ENCODE measurements around the gene PPP2R3C. TPM values are rescaled to one million over a fixed set of nuclear protein-coding genes. Genes with fewer than 3 reads are reported as not detected.
"Not testable (repeated sequence)": the region's sequence is repeated elsewhere in the genome, so short reads cannot be mapped to it uniquely, and the experiment has no call there.

Gene PPP2R3C
- total RNA-seq, 1 donor: 53.9 TPM

- peaks cover 2% of the 10 kb centered on the region for H3K79me2 ChIP-seq (ENCODE audit: insufficient read depth, low read length)
- DNase-seq (ENCODE audit: insufficient read length, low spot score, missing footprints): no peak
- H3K4me1 ChIP-seq (ENCODE audit: insufficient read depth, low read length): peaks cover 15% of the 10 kb centered on the region
- H4K20me1 ChIP-seq (ENCODE audit: insufficient read depth, low read length): peaks cover 3% of the 10 kb centered on the region
- H3K27me3 ChIP-seq (ENCODE audit: insufficient read depth, low read length): no peaks in the 10 kb centered on the region
- no peak overlapping the region for H3K4me3 ChIP-seq (ENCODE audit: insufficient read depth, low read length)
- no peaks in the 10 kb centered on the region for H3K36me3 ChIP-seq (ENCODE audit: insufficient read depth, low read length)
- no peak overlapping the region for H3K4me2 ChIP-seq (ENCODE audit: insufficient read depth, low read length)
- no peak overlapping the region for H3K27ac ChIP-seq (ENCODE audit: low read depth, low read length)
- TF ChIP-seq CTCF (IDR thresholded peaks at IDR 0.05; ENCODE audit: extremely low read depth, low read depth, low read length): no peak
- H3K9me3 ChIP-seq (ENCODE audit: low read depth, low read length): no peaks in the 10 kb centered on the region
- H2AFZ ChIP-seq (ENCODE audit: low read length): no peak overlapping the region
These were observed 34.2 kb upstream of the PPP2R3C start for GRCh38 chr14:35155962-35156361.

GRCh38 chr14:35154016-35154415, 32.2 kb upstream of the PPP2R3C start:
- no peaks in the 10 kb centered on the region for H3K36me3 ChIP-seq (ENCODE audit: insufficient read depth, low read length)
- H3K27me3 ChIP-seq (ENCODE audit: insufficient read depth, low read length): no peaks in the 10 kb centered on the region
- no peaks in the 10 kb centered on the region for H3K4me1 ChIP-seq (ENCODE audit: insufficient read depth, low read length)
- no peak overlapping the region for H2AFZ ChIP-seq (ENCODE audit: low read length)
- no peaks in the 10 kb centered on the region for H4K20me1 ChIP-seq (ENCODE audit: insufficient read depth, low read length)
- H3K27ac ChIP-seq (ENCODE audit: low read depth, low read length): no peak overlapping the region
- no peak overlapping the region for H3K4me3 ChIP-seq (ENCODE audit: insufficient read depth, low read length)
- no peak for TF ChIP-seq CTCF (IDR thresholded peaks at IDR 0.05; ENCODE audit: extremely low read depth, low read depth, low read length)
- DNase-seq (ENCODE audit: insufficient read length, low spot score, missing footprints): peak; percentile 78
- H3K79me2 ChIP-seq (ENCODE audit: insufficient read depth, low read length): peaks cover 8% of the 10 kb centered on the region
- H3K9me3 ChIP-seq (ENCODE audit: low read depth, low read length): no peaks in the 10 kb centered on the region
- H3K4me2 ChIP-seq (ENCODE audit: insufficient read depth, low read length): no peak overlapping the region

GRCh38 chr14:35152531-35152930, 30.7 kb upstream of the PPP2R3C start:
- DNase-seq (ENCODE audit: insufficient read length, low spot score, missing footprints); H3K4me2 ChIP-seq (ENCODE audit: insufficient read depth, low read length); H3K9me3 ChIP-seq (ENCODE audit: low read depth, low read length); H3K27ac ChIP-seq (ENCODE audit: low read depth, low read length); H2AFZ ChIP-seq (ENCODE audit: low read length); H3K4me1 ChIP-seq (ENCODE audit: insufficient read depth, low read length); H3K4me3 ChIP-seq (ENCODE audit: insufficient read depth, low read length); H3K27me3 ChIP-seq (ENCODE audit: insufficient read depth, low read length); H3K36me3 ChIP-seq (ENCODE audit: insufficient read depth, low read length); H3K79me2 ChIP-seq (ENCODE audit: insufficient read depth, low read length); H4K20me1 ChIP-seq (ENCODE audit: insufficient read depth, low read length): not testable (repeated sequence)

- H4K20me1 ChIP-seq (ENCODE audit: insufficient read depth, low read length): no peaks in the 10 kb centered on the region
- H3K4me2 ChIP-seq (ENCODE audit: insufficient read depth, low read length): no peak overlapping the region
- no peak for DNase-seq (ENCODE audit: insufficient read length, low spot score, missing footprints)
- H3K36me3 ChIP-seq (ENCODE audit: insufficient read depth, low read length): no peaks in the 10 kb centered on the region
- no peak overlapping the region for H3K4me3 ChIP-seq (ENCODE audit: insufficient read depth, low read length)
- H3K27ac ChIP-seq (ENCODE audit: low read depth, low read length): no peak overlapping the region
- no peak for TF ChIP-seq CTCF (IDR thresholded peaks at IDR 0.05; ENCODE audit: extremely low read depth, low read depth, low read length)
- no peaks in the 10 kb centered on the region for H3K27me3 ChIP-seq (ENCODE audit: insufficient read depth, low read length)
- H3K4me1 ChIP-seq (ENCODE audit: insufficient read depth, low read length): no peaks in the 10 kb centered on the region
- H3K9me3 ChIP-seq (ENCODE audit: low read depth, low read length): no peaks in the 10 kb centered on the region
- peaks cover 12% of the 10 kb centered on the region for H3K79me2 ChIP-seq (ENCODE audit: insufficient read depth, low read length)
- H2AFZ ChIP-seq (ENCODE audit: low read length): no peak overlapping the region
These were observed 27.4 kb upstream of the PPP2R3C start for GRCh38 chr14:35149239-35149638.
